LNCaP clone FGC (cell line): ENCODE data around the gene STRIP2.
"Not testable (repeated sequence)": the region's sequence is repeated elsewhere in the genome, so short reads cannot be mapped to it uniquely, and the experiment has no call there.

Experiments used
- DNase-seq: peaks from one replicate; pipeline ENCODE4 v3.0.0-alpha.2; 2011; ENCODE audit warnings: low read depth
- H3K4me3 ChIP-seq: 2 replicates; pipeline ENCODE4 v1.5.1; 2011; ENCODE audit warnings: mild to moderate bottlenecking, low read depth, low read length, control low read depth
- TF ChIP-seq, protein P1 (sequence below): IDR thresholded peaks from 2 replicates; pipeline ENCODE4 v1.5.1; 2012; ENCODE audit warnings: mild to moderate bottlenecking; ENCODE audit not compliant: control insufficient read depth, insufficient read depth; ENCODE audit errors: extremely low read depth

STRIP2 gene

DNA sequence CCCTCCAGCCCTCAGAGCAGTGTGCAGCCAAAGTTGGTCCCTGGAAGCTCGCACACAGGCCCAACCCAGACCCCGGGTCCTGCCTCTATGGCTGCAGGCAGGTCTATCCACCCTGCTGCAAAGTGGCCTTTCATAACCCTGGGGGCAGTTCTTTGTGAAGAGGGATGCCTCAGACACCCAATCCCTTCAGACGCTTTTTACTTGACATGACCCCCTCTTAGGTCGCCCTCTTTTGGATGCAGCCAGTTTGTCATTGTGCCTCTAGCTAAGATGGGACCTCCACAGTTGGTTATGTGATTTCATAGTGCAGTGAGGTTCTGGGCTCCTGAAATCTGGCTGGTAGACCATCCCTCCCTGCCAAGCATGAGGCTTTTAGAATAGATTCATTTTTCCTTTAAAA is 95.4 kb downstream of the STRIP2 start:
- DNase-seq, result no peak
- TF ChIP-seq, protein P1, sequence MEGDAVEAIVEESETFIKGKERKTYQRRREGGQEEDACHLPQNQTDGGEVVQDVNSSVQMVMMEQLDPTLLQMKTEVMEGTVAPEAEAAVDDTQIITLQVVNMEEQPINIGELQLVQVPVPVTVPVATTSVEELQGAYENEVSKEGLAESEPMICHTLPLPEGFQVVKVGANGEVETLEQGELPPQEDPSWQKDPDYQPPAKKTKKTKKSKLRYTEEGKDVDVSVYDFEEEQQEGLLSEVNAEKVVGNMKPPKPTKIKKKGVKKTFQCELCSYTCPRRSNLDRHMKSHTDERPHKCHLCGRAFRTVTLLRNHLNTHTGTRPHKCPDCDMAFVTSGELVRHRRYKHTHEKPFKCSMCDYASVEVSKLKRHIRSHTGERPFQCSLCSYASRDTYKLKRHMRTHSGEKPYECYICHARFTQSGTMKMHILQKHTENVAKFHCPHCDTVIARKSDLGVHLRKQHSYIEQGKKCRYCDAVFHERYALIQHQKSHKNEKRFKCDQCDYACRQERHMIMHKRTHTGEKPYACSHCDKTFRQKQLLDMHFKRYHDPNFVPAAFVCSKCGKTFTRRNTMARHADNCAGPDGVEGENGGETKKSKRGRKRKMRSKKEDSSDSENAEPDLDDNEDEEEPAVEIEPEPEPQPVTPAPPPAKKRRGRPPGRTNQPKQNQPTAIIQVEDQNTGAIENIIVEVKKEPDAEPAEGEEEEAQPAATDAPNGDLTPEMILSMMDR, result no peak
- no peak overlapping the region for H3K4me3 ChIP-seq

DNA sequence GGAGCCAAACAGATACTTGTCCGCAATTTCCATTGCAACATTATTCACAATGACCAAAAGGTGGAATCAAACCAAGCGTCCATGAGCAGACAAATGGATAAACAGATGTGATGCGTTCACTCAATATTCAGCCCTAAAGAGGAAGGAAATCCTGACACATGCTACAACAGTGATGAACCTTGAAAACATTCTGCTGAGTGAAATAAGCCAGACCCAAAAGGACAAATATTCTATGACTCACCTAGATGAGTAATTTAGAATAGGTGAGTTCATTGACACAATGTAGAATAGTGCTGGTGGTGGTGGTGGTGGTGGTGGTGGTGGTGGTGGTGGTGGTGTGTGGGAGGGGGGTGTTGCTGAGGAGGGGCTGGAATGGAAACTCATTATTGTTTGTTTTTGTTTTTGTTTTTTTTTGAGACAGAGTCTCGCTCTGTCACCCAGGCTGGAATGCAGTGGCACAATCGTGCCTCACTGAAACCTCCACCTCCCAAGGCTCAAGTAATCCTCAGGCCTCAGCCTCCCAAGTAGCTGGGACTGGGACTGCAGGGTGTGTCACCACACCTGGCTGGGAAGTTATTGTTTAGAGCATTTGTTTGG is 96.7 kb downstream of the STRIP2 start:
- TF ChIP-seq, protein P1, result no peak
- no peak overlapping the region for H3K4me3 ChIP-seq
- no peak for DNase-seq

DNA sequence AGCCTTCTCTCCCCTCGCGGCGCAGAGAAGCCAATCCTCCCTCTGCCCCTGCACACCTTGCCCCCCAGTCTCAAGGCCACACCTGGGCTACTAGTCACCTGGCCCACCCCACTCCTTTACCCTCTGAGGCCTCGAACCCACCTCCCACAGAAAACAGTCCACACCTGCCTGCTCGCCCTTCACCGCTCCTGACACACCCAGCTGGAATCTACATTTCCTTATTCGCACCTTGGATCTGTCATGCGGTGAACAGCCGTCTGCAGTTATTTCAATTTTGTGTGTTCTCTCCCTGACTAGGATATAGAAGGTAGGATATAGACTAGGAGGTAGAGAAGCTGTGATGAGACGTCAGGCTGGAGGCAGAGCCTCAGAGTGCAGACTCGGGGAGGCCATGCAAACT is 97.5 kb downstream of the STRIP2 start:
- DNase-seq, result no peak
- TF ChIP-seq, protein P1, result no peak
- H3K4me3 ChIP-seq, result no peak overlapping the region

DNA sequence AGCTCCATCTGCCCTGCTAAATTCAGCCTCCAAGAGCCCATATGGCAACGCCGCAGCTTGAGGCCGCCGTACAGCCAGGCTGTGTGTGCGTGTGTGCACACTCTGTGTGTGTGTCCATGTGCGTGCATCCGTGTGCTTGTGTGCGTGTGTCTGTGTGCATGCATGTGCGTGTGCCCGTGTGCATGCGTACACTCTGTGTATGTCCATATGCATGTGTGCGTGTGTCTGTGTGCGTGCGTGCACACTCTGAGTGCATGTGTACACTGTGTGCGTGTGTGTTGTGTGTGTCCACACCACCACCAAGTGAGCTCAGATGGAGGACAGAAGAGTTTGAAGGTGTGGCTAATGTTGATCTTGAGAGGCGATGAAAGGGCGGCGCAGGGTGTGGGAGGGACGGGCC is 98.1 kb downstream of the STRIP2 start:
- no peak for DNase-seq
- H3K4me3 ChIP-seq, result no peak overlapping the region
- TF ChIP-seq, protein P1, result no peak

DNA sequence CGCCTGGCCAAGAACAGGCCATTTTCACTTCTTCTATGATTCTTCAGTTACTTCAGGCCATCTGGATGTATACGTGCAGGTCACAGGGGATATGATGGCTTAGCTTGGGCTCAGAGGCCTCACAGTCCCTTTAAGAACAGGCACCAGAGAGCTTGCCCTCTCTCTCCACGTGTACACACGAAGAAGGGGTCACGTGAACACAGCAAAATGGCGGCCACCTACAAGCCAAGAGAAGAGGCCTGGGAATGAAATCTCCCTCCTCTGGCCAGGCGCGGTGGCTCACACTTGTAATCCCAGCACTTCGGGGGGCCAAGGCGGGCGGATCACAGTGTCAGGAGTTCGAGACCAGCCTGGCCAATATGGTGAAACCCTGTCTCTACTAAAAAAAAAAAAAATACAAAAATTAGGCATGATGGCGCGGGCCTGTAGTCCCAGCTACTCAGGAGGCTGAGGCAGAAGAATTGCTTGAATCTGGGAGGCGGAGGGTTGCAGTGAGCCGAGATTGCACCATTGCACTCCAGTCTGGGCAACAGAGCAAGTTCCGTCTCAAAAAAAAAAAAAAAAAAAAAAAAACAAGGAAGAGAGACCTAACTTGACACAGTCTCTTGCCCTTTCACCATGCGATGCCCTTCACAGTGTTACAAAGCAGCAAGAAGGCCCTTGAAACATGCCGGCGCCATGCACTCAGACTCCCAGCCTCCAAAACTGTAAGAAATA is 100.5 kb downstream of the STRIP2 start:
- H3K4me3 ChIP-seq, result not testable (repeated sequence)

DNA sequence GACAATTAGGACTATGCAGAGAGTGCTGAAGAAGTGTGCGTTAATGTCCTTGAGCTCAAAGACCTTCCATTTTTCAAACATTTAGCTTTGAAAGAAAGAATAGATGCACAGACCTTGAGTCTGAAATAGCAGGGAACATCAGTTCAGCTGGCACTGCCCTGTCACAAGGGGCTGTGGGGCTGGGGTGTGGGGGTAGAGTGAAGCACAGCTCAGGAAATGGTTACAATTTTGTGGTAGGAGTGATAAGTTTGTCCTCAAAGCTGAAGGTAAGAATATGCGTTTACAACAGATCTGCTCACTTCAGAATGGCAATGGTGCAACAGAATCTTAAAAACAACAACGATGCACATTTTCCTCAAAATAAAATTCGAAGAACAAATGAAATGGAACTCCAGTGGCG is 101.7 kb downstream of the STRIP2 start:
- no peak overlapping the region for H3K4me3 ChIP-seq
- no peak for DNase-seq
- TF ChIP-seq, protein P1, result no peak

More for the DNA sequence above, 100.5 kb downstream of the STRIP2 start:
- DNase-seq, result not testable (repeated sequence)

DNA sequence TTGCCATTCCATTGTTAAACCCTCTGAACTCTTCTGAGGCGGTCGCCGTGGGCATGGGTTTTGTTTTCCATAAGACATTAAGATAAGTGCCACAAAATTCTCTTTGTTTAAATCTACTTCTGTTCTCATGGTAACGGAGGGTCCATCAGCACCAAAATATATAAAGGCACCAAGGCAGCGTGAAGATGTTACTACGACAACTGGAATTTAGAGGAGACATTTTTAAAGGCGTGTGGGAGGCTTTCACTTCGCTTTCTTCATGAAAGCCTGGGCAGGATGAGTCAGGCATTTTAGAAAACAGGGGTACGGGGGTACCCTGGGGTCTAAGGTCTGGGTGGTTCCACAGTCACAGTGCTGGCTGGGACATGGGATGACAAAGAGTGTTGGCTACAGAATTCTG is 102.1 kb downstream of the STRIP2 start:
- TF ChIP-seq, protein P1, result no peak
- DNase-seq, result no peak
- H3K4me3 ChIP-seq, result no peak overlapping the region
